GM23338 (cell line): ENCODE results near the gene REXO5. TPM values are rescaled to one million over a fixed set of nuclear protein-coding genes. Genes with fewer than 3 reads are reported as not detected.

Source experiments
- ATAC-seq: fragments of 200-7000 bp; cut with Tn5 transposase; 3 replicates; pipeline ENCODE4 v1.9.1; 2020
- DNase-seq: peaks from one replicate; pipeline ENCODE4 v3.0.0-alpha.2; 2015; ENCODE audit warnings: low spot score
- H2AFZ ChIP-seq: fragments of 200-600 bp; sonication (generic); 2 replicates; pipeline ENCODE4 v1.8.0; 2016; ENCODE audit warnings: antibody characterized with exemption, mild to moderate bottlenecking, moderate library complexity
- H3F3A ChIP-seq: fragments of 200-600 bp; sonication (generic); replicated peaks from 2 replicates; pipeline ENCODE4 v1.8.0; 2017; ENCODE audit warnings: antibody characterized with exemption, mixed run types, low read depth
- H3K27ac ChIP-seq: fragments of 200-600 bp; sonication (generic); 2 replicates; pipeline ENCODE4 v1.6.1; 2016; ENCODE audit warnings: low read depth
- H3K27me3 ChIP-seq: fragments of 200-600 bp; sonication (generic); 2 replicates; pipeline ENCODE4 v1.8.0; 2016; ENCODE audit warnings: mild to moderate bottlenecking, mixed run types, moderate library complexity; ENCODE audit not compliant: insufficient read depth
- H3K36me3 ChIP-seq: fragments of 200-600 bp; sonication (generic); 2 replicates; pipeline ENCODE4 v1.8.0; 2016; ENCODE audit warnings: mild to moderate bottlenecking; ENCODE audit not compliant: insufficient read depth
- H3K4me1 ChIP-seq: fragments of 200-600 bp; sonication (generic); 2 replicates; pipeline ENCODE4 v1.8.0; 2016; ENCODE audit warnings: mild to moderate bottlenecking, moderate library complexity; ENCODE audit not compliant: insufficient read depth
- H3K4me2 ChIP-seq: fragments of 200-600 bp; sonication (generic); 2 replicates; pipeline ENCODE4 v1.7.1; 2017; ENCODE audit warnings: mixed run types
- H3K4me3 ChIP-seq: fragments of 200-600 bp; sonication (generic); 2 replicates; pipeline ENCODE4 v1.6.1; 2016; ENCODE audit warnings: mixed run types
- H3K79me2 ChIP-seq: fragments of 200-600 bp; sonication (generic); replicated peaks from 2 replicates; pipeline ENCODE4 v1.8.0; 2017; ENCODE audit warnings: mild to moderate bottlenecking; ENCODE audit not compliant: insufficient read depth
- H3K9me2 ChIP-seq: fragments of 200-600 bp; sonication (generic); 2 replicates; pipeline ENCODE4 v1.8.0; 2017; ENCODE audit not compliant: insufficient read depth
- H4K20me1 ChIP-seq: fragments of 200-600 bp; sonication (generic); replicated peaks from 2 replicates; pipeline ENCODE4 v1.8.0; 2017; ENCODE audit warnings: mild to moderate bottlenecking; ENCODE audit not compliant: insufficient read depth
- H3K27ac Mint-ChIP-seq: 2 replicates; pipeline ENCODE4 v1.8.0; 2020; ENCODE audit warnings: inconsistent platforms, mild to moderate bottlenecking, moderate library complexity, mixed read lengths
- H3K27me3 Mint-ChIP-seq: 3 replicates; pipeline ENCODE4 v1.8.0; 2022; ENCODE audit warnings: low read depth, mild to moderate bottlenecking, moderate library complexity, mixed read lengths, inconsistent platforms; ENCODE audit not compliant: insufficient read depth, poor library complexity
- H3K36me3 Mint-ChIP-seq: 3 replicates; pipeline ENCODE4 v1.8.0; 2021; ENCODE audit warnings: low read depth, mild to moderate bottlenecking, inconsistent platforms, moderate library complexity, mixed read lengths
- H3K4me1 Mint-ChIP-seq: 3 replicates; pipeline ENCODE4 v1.8.0; 2020; ENCODE audit warnings: mild to moderate bottlenecking, inconsistent platforms, mixed read lengths
- H3K4me3 Mint-ChIP-seq: 3 replicates; pipeline ENCODE4 v1.8.0; 2021; ENCODE audit warnings: moderate library complexity, mild to moderate bottlenecking, inconsistent platforms, mixed read lengths
- H3K9me3 Mint-ChIP-seq: 3 replicates; pipeline ENCODE4 v1.8.0; 2020; ENCODE audit warnings: moderate library complexity, mild to moderate bottlenecking, inconsistent platforms, mixed read lengths
- CREB1 ChIP-seq: fragments of 250-450 bp; sonication (Bioruptor Pico); IDR thresholded peaks from 2 replicates; pipeline ENCODE4 v1.5.0; 2020; ENCODE audit warnings: low read depth, mild to moderate bottlenecking, moderate library complexity
- EZH2 ChIP-seq: fragments of 200-600 bp; sonication (generic); IDR thresholded peaks from one replicate; pipeline ENCODE4 v1.8.0; 2017; ENCODE audit warnings: antibody characterized with exemption, mild to moderate bottlenecking, low read depth; ENCODE audit not compliant: unreplicated experiment
- EZH2phosphoT487 ChIP-seq: fragments of 200-600 bp; sonication (generic); IDR thresholded peaks from one replicate; pipeline ENCODE4 v1.8.1; 2018; ENCODE audit warnings: antibody characterized with exemption; ENCODE audit not compliant: unreplicated experiment
- JUNB ChIP-seq: IDR thresholded peaks from one replicate; pipeline ENCODE4 v1.6.1; 2016; ENCODE audit warnings: antibody characterized with exemption; ENCODE audit not compliant: unreplicated experiment
- NANOG ChIP-seq: IDR thresholded peaks from 2 replicates; pipeline ENCODE4 v1.6.1; 2016; ENCODE audit warnings: antibody characterized with exemption, borderline replicate concordance
- POLR2AphosphoS5 ChIP-seq: IDR thresholded peaks from 2 replicates; pipeline ENCODE4 v1.6.1; 2016; ENCODE audit warnings: antibody characterized with exemption, low read depth
- STAT1 ChIP-seq: IDR thresholded peaks from one replicate; pipeline ENCODE4 v1.6.1; 2016; ENCODE audit warnings: antibody characterized with exemption; ENCODE audit not compliant: unreplicated experiment
- ZNF114 ChIP-seq: fragments of 250-450 bp; sonication (Bioruptor Pico); IDR thresholded peaks from 2 replicates; pipeline ENCODE4 v1.5.0; 2020; ENCODE audit warnings: mild to moderate bottlenecking, moderate library complexity
- ZNF331 ChIP-seq: fragments of 250-450 bp; sonication (Bioruptor Pico); IDR thresholded peaks from 2 replicates; pipeline ENCODE4 v1.5.0; 2020; ENCODE audit warnings: low read depth, mild to moderate bottlenecking, moderate library complexity
- polyA plus RNA-seq: library from polyadenylated mRNA; unstranded; fragments of >200 nt; fragmentation: Nextera tagmentation; extraction: Ambion mirVana; gene quantifications from 2 replicates; pipeline ENCODE4 v1.2.1, GENCODE V29; 2016
- total RNA-seq: library from RNA; depleted of rRNA; stranded (reverse); fragments of >200 nt; shearing (Covaris generic); gene quantifications from 2 replicates; pipeline ENCODE4 v1.2.3, GENCODE V29; 2014
- TF ChIP-seq, protein P1 (sequence below): IDR thresholded peaks from 2 replicates; pipeline ENCODE4 v1.6.1; 2016; ENCODE audit warnings: antibody characterized with exemption
- TF ChIP-seq, protein P2 (sequence below): fragments of 250-450 bp; sonication (Bioruptor Pico); IDR thresholded peaks from 2 replicates; pipeline ENCODE4 v1.5.0; 2020; ENCODE audit warnings: mild to moderate bottlenecking, moderate library complexity
- TF ChIP-seq, protein P3 (sequence below), 2 experiments: fragments of 200-600 bp in 1 of 2; sonication (generic) in 1 of 2; conservative IDR thresholded peaks; 2 replicates each; pipeline versions ENCODE4 v1.5.1 to v1.6.1; 2016 to 2017; ENCODE audit warnings: antibody characterized with exemption in 2 of 2, low read depth in 2 of 2, mild to moderate bottlenecking in 2 of 2, moderate library complexity in 1 of 2
- TF ChIP-seq, protein P4 (sequence below): IDR thresholded peaks from one replicate; pipeline ENCODE4 v1.6.1; 2018; ENCODE audit warnings: antibody characterized with exemption; ENCODE audit not compliant: unreplicated experiment

Gene REXO5
- total and polyA plus RNA-seq, 2 experiments from 2014 or later = 6.5 to 6.9 TPM

DNA sequence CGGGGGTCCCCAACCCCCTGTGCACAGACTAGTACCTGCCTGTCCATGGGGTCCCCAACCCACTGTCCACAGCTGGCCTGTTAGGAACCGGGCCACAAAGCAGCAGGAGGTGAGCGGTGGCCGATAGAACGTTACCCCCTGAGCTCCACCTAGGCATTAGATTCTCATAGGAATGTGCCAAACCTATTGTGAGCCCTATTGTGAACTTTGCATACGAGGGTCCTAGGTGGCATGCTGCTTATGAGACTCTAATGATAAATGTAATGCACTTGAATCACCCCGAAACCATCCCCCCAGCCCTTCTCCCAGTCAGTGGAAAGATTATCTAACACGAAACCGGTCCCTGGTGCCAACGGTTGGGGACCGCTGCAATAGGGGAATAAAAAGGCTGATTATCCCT is 1.5 kb downstream of the REXO5 start:
- Histone ChIP-seq H3K27me3 (no peaks in the 10 kb centered on the region), H4K20me1 (peaks cover 2% of the 10 kb centered on the region; the same call in 1 of the 2 replicates), H3K27ac (no peak overlapping the region), H3K36me3 (no peaks in the 10 kb centered on the region), H3K79me2 (no peaks in the 10 kb centered on the region), H3K4me1 (peaks cover 5% of the 10 kb centered on the region; the same call in 1 of the 2 replicates), H3K4me3 (peak overlapping the region; percentile 84; the same call in 1 of the 2 replicates), H3K9me2 (no peaks in the 10 kb centered on the region), H2AFZ (no peak overlapping the region), H3F3A (peaks cover 11% of the 10 kb centered on the region; the same call in 1 of the 2 replicates), H3K4me2 (peak overlapping the region; percentile 97)
- DNase-seq (no peak), ATAC-seq (no peak)
- Mint-ChIP-seq H3K4me1 (peaks cover 14% of the 10 kb centered on the region; the same call in 2 of the 3 replicates), H3K36me3 (no peaks in the 10 kb centered on the region), H3K9me3 (no peaks in the 10 kb centered on the region), H3K4me3 (peak overlapping the region; percentile 98), H3K27ac (no peak overlapping the region), H3K27me3 (peaks cover 5% of the 10 kb centered on the region)
- TF ChIP-seq ZNF331 (CRISPR knock-in tag) (no peak), POLR2AphosphoS5 (no peak), EZH2 (no peak), ZNF114 (no peak), EZH2phosphoT487 (no peak), STAT1 (no peak), JUNB (no peak), CREB1 (CRISPR knock-in tag) (no peak), NANOG (no peak)
- TF ChIP-seq, protein P1, sequence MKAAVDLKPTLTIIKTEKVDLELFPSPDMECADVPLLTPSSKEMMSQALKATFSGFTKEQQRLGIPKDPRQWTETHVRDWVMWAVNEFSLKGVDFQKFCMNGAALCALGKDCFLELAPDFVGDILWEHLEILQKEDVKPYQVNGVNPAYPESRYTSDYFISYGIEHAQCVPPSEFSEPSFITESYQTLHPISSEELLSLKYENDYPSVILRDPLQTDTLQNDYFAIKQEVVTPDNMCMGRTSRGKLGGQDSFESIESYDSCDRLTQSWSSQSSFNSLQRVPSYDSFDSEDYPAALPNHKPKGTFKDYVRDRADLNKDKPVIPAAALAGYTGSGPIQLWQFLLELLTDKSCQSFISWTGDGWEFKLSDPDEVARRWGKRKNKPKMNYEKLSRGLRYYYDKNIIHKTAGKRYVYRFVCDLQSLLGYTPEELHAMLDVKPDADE = no peak
- TF ChIP-seq, protein P2, sequence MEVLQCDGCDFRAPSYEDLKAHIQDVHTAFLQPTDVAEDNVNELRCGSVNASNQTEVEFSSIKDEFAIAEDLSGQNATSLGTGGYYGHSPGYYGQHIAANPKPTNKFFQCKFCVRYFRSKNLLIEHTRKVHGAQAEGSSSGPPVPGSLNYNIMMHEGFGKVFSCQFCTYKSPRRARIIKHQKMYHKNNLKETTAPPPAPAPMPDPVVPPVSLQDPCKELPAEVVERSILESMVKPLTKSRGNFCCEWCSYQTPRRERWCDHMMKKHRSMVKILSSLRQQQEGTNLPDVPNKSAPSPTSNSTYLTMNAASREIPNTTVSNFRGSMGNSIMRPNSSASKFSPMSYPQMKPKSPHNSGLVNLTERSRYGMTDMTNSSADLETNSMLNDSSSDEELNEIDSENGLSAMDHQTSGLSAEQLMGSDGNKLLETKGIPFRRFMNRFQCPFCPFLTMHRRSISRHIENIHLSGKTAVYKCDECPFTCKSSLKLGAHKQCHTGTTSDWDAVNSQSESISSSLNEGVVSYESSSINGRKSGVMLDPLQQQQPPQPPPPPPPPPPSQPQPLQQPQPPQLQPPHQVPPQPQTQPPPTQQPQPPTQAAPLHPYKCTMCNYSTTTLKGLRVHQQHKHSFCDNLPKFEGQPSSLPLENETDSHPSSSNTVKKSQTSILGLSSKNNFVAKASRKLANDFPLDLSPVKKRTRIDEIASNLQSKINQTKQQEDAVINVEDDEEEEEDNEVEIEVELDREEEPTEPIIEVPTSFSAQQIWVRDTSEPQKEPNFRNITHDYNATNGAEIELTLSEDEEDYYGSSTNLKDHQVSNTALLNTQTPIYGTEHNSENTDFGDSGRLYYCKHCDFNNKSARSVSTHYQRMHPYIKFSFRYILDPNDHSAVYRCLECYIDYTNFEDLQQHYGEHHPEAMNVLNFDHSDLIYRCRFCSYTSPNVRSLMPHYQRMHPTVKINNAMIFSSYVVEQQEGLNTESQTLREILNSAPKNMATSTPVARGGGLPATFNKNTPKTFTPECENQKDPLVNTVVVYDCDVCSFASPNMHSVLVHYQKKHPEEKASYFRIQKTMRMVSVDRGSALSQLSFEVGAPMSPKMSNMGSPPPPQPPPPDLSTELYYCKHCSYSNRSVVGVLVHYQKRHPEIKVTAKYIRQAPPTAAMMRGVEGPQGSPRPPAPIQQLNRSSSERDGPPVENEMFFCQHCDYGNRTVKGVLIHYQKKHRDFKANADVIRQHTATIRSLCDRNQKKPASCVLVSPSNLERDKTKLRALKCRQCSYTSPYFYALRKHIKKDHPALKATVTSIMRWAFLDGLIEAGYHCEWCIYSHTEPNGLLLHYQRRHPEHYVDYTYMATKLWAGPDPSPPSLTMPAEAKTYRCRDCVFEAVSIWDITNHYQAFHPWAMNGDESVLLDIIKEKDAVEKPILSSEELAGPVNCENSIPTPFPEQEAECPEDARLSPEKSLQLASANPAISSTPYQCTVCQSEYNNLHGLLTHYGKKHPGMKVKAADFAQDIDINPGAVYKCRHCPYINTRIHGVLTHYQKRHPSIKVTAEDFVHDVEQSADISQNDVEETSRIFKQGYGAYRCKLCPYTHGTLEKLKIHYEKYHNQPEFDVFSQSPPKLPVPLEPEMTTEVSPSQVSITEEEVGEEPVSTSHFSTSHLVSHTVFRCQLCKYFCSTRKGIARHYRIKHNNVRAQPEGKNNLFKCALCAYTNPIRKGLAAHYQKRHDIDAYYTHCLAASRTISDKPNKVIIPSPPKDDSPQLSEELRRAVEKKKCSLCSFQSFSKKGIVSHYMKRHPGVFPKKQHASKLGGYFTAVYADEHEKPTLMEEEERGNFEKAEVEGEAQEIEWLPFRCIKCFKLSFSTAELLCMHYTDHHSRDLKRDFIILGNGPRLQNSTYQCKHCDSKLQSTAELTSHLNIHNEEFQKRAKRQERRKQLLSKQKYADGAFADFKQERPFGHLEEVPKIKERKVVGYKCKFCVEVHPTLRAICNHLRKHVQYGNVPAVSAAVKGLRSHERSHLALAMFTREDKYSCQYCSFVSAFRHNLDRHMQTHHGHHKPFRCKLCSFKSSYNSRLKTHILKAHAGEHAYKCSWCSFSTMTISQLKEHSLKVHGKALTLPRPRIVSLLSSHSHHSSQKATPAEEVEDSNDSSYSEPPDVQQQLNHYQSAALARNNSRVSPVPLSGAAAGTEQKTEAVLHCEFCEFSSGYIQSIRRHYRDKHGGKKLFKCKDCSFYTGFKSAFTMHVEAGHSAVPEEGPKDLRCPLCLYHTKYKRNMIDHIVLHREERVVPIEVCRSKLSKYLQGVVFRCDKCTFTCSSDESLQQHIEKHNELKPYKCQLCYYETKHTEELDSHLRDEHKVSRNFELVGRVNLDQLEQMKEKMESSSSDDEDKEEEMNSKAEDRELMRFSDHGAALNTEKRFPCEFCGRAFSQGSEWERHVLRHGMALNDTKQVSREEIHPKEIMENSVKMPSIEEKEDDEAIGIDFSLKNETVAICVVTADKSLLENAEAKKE (CRISPR knock-in tag) = no peak
- TF ChIP-seq, protein P3, sequence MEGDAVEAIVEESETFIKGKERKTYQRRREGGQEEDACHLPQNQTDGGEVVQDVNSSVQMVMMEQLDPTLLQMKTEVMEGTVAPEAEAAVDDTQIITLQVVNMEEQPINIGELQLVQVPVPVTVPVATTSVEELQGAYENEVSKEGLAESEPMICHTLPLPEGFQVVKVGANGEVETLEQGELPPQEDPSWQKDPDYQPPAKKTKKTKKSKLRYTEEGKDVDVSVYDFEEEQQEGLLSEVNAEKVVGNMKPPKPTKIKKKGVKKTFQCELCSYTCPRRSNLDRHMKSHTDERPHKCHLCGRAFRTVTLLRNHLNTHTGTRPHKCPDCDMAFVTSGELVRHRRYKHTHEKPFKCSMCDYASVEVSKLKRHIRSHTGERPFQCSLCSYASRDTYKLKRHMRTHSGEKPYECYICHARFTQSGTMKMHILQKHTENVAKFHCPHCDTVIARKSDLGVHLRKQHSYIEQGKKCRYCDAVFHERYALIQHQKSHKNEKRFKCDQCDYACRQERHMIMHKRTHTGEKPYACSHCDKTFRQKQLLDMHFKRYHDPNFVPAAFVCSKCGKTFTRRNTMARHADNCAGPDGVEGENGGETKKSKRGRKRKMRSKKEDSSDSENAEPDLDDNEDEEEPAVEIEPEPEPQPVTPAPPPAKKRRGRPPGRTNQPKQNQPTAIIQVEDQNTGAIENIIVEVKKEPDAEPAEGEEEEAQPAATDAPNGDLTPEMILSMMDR (conservative IDR thresholded peaks at IDR 0.05; ENCODE audit: low read depth in 2 of 2) = no peak
- TF ChIP-seq, protein P4, sequence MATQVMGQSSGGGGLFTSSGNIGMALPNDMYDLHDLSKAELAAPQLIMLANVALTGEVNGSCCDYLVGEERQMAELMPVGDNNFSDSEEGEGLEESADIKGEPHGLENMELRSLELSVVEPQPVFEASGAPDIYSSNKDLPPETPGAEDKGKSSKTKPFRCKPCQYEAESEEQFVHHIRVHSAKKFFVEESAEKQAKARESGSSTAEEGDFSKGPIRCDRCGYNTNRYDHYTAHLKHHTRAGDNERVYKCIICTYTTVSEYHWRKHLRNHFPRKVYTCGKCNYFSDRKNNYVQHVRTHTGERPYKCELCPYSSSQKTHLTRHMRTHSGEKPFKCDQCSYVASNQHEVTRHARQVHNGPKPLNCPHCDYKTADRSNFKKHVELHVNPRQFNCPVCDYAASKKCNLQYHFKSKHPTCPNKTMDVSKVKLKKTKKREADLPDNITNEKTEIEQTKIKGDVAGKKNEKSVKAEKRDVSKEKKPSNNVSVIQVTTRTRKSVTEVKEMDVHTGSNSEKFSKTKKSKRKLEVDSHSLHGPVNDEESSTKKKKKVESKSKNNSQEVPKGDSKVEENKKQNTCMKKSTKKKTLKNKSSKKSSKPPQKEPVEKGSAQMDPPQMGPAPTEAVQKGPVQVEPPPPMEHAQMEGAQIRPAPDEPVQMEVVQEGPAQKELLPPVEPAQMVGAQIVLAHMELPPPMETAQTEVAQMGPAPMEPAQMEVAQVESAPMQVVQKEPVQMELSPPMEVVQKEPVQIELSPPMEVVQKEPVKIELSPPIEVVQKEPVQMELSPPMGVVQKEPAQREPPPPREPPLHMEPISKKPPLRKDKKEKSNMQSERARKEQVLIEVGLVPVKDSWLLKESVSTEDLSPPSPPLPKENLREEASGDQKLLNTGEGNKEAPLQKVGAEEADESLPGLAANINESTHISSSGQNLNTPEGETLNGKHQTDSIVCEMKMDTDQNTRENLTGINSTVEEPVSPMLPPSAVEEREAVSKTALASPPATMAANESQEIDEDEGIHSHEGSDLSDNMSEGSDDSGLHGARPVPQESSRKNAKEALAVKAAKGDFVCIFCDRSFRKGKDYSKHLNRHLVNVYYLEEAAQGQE = no peak
